OCI-LY1 (cell line): ENCODE results near the gene SOX15.

Source experiments
- H2AFZ ChIP-seq: fragments of 200-600 bp; sonication (generic), shearing (Covaris generic); 2 replicates; pipeline ENCODE4 v1.6.0; 2014; ENCODE audit warnings: antibody characterized with exemption, mild to moderate bottlenecking, low read length
- H3F3A ChIP-seq: fragments of 200-600 bp; sonication (generic), shearing (Covaris generic); 2 replicates; pipeline ENCODE4 v1.6.0; 2014; ENCODE audit warnings: mild to moderate bottlenecking, antibody characterized with exemption, low read length, moderate library complexity; ENCODE audit not compliant: insufficient read depth
- H3K27ac ChIP-seq: fragments of 200-600 bp; sonication (generic); 2 replicates; pipeline ENCODE4 v1.5.1; 2014; ENCODE audit warnings: low read length, mixed run types, mild to moderate bottlenecking, low read depth; ENCODE audit not compliant: poor library complexity, severe bottlenecking
- H3K27me3 ChIP-seq: fragments of 200-600 bp; sonication (generic); 2 replicates; pipeline ENCODE4 v1.6.0; 2014; ENCODE audit warnings: antibody characterized with exemption, mild to moderate bottlenecking, low read length, moderate library complexity; ENCODE audit not compliant: insufficient read depth
- H3K36me3 ChIP-seq: fragments of 200-600 bp; sonication (generic); 2 replicates; pipeline ENCODE4 v1.6.1; 2014; ENCODE audit warnings: mild to moderate bottlenecking, antibody characterized with exemption, low read length, moderate library complexity, mixed read lengths; ENCODE audit not compliant: insufficient read depth
- H3K4me1 ChIP-seq: fragments of 200-600 bp; sonication (generic); 2 replicates; pipeline ENCODE4 v1.5.1; 2014; ENCODE audit warnings: mild to moderate bottlenecking, low read length, moderate library complexity; ENCODE audit not compliant: insufficient read depth, severe bottlenecking
- H3K4me2 ChIP-seq: fragments of 200-600 bp; sonication (generic), shearing (Covaris generic); 2 replicates; pipeline ENCODE4 v1.6.1; 2014; ENCODE audit warnings: low read length
- H3K4me3 ChIP-seq: fragments of 200-600 bp; sonication (generic); 2 replicates; pipeline ENCODE4 v1.5.1; 2014; ENCODE audit warnings: low read length, low read depth, mild to moderate bottlenecking, mixed read lengths; ENCODE audit not compliant: poor library complexity, severe bottlenecking
- H3K79me2 ChIP-seq: fragments of 200-600 bp; shearing (Covaris generic); 2 replicates; pipeline ENCODE4 v1.6.1; 2016; ENCODE audit warnings: mixed run types, low read length, mixed read lengths; ENCODE audit not compliant: insufficient read depth
- H3K9ac ChIP-seq: fragments of 200-600 bp; sonication (generic), shearing (Covaris generic); 2 replicates; pipeline ENCODE4 v1.6.1; 2014; ENCODE audit warnings: mild to moderate bottlenecking, low read length, mixed read lengths
- H3K9me2 ChIP-seq: fragments of 200-600 bp; sonication (generic), shearing (Covaris generic); 2 replicates; pipeline ENCODE4 v1.6.1; 2014; ENCODE audit warnings: low read depth, mild to moderate bottlenecking, low read length, mixed read lengths
- H3K9me3 ChIP-seq: fragments of 200-600 bp; shearing (Covaris generic); 2 replicates; pipeline ENCODE4 v1.6.1; 2014; ENCODE audit warnings: low read length, mixed read lengths
- H4K20me1 ChIP-seq: fragments of 200-600 bp; sonication (generic), shearing (Covaris generic); 2 replicates; pipeline ENCODE4 v1.6.0; 2016; ENCODE audit warnings: mild to moderate bottlenecking, low read length; ENCODE audit not compliant: insufficient read depth
- EZH2 ChIP-seq: fragments of 200-600 bp; sonication (generic), shearing (Covaris generic); IDR thresholded peaks from 2 replicates; pipeline ENCODE4 v1.8.0; 2017; ENCODE audit warnings: borderline replicate concordance, mixed run types, mild to moderate bottlenecking, antibody characterized with exemption, low read length, moderate library complexity, mixed read lengths
- TF ChIP-seq, protein P1 (sequence below): fragments of 200-600 bp; sonication (generic), shearing (Covaris generic); IDR thresholded peaks from 2 replicates; pipeline ENCODE4 v1.5.1; 2017; ENCODE audit warnings: mild to moderate bottlenecking, antibody characterized with exemption, low read length, moderate library complexity, mixed read lengths

The SOX15 gene

DNA sequence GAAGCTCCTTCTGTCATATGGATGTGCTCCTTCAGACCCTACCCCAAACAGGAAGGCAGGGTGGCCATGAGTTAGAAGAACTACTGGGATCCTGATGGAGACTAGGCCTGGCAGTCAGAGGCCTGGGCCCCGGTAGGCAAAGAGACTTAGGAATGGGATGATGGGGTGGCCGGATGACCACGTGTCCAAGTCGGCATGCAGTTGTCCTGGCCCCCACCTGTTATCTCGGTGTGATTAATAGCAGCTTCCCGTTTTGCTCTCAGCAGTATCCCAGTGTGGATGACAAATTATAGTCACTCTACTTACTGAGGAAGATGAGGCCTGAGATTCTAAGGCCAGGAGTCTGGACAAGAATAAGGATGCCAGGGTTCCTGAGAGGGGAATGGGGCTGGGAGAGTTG is 39.5 kb downstream of the SOX15 start:
- Histone ChIP-seq H3K79me2 (no peaks in the 10 kb centered on the region), H3K27me3 (peaks cover 16% of the 10 kb centered on the region), H3K9me3 (no peaks in the 10 kb centered on the region), H3K36me3 (no peaks in the 10 kb centered on the region), H4K20me1 (no peaks in the 10 kb centered on the region), H3K9me2 (no peaks in the 10 kb centered on the region), H3K4me3 (no peak overlapping the region), H3K4me1 (peaks cover 4% of the 10 kb centered on the region), H3F3A (no peaks in the 10 kb centered on the region), H3K4me2 (no peak overlapping the region), H3K9ac (no peak overlapping the region), H2AFZ (no peak overlapping the region), H3K27ac (no peak overlapping the region)
- TF ChIP-seq, protein P1, sequence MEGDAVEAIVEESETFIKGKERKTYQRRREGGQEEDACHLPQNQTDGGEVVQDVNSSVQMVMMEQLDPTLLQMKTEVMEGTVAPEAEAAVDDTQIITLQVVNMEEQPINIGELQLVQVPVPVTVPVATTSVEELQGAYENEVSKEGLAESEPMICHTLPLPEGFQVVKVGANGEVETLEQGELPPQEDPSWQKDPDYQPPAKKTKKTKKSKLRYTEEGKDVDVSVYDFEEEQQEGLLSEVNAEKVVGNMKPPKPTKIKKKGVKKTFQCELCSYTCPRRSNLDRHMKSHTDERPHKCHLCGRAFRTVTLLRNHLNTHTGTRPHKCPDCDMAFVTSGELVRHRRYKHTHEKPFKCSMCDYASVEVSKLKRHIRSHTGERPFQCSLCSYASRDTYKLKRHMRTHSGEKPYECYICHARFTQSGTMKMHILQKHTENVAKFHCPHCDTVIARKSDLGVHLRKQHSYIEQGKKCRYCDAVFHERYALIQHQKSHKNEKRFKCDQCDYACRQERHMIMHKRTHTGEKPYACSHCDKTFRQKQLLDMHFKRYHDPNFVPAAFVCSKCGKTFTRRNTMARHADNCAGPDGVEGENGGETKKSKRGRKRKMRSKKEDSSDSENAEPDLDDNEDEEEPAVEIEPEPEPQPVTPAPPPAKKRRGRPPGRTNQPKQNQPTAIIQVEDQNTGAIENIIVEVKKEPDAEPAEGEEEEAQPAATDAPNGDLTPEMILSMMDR, result no peak
- no peak for TF ChIP-seq EZH2

DNA sequence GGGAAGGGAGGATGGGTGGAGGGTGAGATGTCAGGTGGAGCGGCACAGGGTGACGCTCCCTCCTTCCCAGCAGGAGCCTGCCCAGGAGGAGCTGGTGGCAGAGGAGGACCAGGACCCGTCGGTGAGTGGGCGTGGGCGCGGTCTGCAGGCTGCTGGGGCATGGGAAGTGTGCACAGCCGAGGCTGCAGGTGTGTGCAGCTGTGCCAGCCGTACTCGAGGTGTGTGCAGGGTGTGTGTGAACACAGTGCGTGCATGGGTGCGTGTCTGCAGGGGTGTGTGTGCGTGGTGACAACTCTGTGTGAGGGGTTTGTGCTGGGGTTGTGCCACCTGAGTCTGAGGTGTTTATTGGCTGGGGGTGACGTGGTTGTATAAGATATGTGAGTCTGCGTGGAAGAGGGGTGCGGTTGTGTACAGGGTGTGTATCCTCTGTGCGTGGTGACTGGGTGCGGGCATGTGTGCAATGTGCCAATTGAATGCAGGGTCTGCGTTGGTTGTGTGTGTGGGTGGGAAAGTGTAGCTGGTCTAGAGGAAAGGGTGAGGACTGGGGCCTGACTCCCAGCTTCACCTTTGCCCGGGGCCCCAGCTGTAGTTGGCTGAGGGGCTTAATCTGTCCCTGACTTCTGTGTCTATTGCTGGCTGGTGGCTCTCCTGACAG is 40.4 kb downstream of the SOX15 start:
- Histone ChIP-seq H3K9ac (no peak overlapping the region), H3K4me3 (no peak overlapping the region), H3F3A (no peaks in the 10 kb centered on the region), H3K27ac (no peak overlapping the region), H3K4me1 (peaks cover 4% of the 10 kb centered on the region), H3K27me3 (peaks cover 16% of the 10 kb centered on the region), H2AFZ (no peak overlapping the region), H3K9me2 (no peaks in the 10 kb centered on the region), H3K79me2 (no peaks in the 10 kb centered on the region), H3K9me3 (no peaks in the 10 kb centered on the region), H3K36me3 (no peaks in the 10 kb centered on the region), H4K20me1 (no peaks in the 10 kb centered on the region), H3K4me2 (peak overlapping the region; percentile 40; the same call in 1 of the 2 replicates)
- no peak for TF ChIP-seq EZH2
- TF ChIP-seq, protein P1, result no peak

DNA sequence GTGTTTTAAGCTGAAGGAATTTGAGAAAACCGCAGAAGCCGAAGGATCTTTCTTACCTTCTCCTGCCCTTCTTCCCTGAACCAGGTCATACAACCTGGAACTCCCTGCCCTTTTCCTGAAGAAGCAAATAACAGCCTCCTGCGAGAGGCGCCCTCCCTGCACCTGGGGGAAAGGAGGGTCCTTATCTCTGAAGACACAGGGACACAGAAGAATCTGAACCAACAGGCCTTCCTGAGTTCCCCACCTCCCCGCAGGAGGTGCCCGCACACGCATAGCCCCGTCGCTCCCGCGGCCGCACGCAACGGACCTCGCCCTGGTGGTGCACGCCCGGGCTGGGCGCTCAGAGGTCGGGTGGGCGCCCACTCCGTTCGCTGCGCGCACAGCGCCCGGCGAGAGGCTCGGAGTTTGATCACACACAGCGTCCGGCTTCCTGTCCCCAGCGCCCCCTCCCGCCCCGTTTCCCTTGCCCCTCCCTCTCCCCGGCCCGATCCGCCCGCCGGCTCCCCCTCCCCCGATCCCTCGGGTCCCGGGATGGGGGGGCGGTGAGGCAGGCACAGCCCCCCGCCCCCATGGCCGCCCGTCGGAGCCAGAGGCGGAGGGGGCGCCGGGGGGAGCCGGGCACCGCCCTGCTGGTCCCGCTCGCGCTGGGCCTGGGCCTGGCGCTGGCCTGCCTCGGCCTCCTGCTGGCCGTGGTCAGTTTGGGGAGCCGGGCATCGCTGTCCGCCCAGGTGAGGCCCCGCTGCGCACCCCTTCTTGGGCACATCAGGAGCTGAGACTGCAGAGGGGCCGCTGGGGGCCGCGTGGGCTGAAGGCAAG is 41.1 kb downstream of the SOX15 start, which contains the start of gene TNFSF12:
TNFSF12 (plus strand) TSS at position 474 of the 816 bp plus-strand sequence; CDS start at position 570, 96 bp downstream.
- Histone ChIP-seq H3K36me3 (no peaks in the 10 kb centered on the region), H3K27me3 (peaks cover 16% of the 10 kb centered on the region), H3K9me2 (no peaks in the 10 kb centered on the region), H3K4me3 (peak within 1 kb of the TSS; percentile 7), H3K4me2 (peak within 1 kb of the TSS; percentile 40; the same call in 1 of the 2 replicates), H4K20me1 (no peaks in the 10 kb centered on the region), H3K9me3 (no peaks in the 10 kb centered on the region), H3K27ac (no peak within 1 kb of the TSS), H3F3A (no peaks in the 10 kb centered on the region), H3K4me1 (peaks cover 4% of the 10 kb centered on the region), H3K9ac (no peak within 1 kb of the TSS), H3K79me2 (no peaks in the 10 kb centered on the region), H2AFZ (no peak within 1 kb of the TSS)
- no peak for TF ChIP-seq EZH2
- TF ChIP-seq, protein P1, result no peak
